H1 (cell line): Measurements from ENCODE around the gene MCAT. TPM values are rescaled to one million over a fixed set of nuclear protein-coding genes. Genes with fewer than 3 reads are reported as not detected.

Experiments used
- CTCF ChIA-PET: fragments of 300-600 bp; sonication (Branson Sonifier 250); formaldehyde crosslinking; loops from one replicate; lab custom pipeline; 2021; ENCODE audit not compliant: partially characterized antibody; lab: Charles Lee
- POLR2A ChIA-PET: fragments of 300-600 bp; sonication (Branson Sonifier 250); formaldehyde crosslinking; loops from one replicate; lab custom pipeline; 2021; ENCODE audit warnings: inconsistent platforms; ENCODE audit not compliant: partially characterized antibody; lab: Charles Lee
- DNase-seq, 2 experiments: peaks; one replicate each; pipeline versions ENCODE4 v3.0.0 to v3.0.0-alpha.2; 2010 to 2022; ENCODE audit warnings: low spot score in 2 of 2, low read depth in 1 of 2, mixed read lengths in 1 of 2
- FAIRE-seq: peaks from 2 replicates; lab custom pipeline; 2011; peaks lifted over from hg19 to GRCh38; lab: Jason Lieb, UNC
- H2AFZ ChIP-seq: 2 replicates; pipeline ENCODE4 v1.8.1; 2012; ENCODE audit warnings: low read length, inconsistent platforms
- H2AK5ac ChIP-seq: 2 replicates; pipeline ENCODE4 v1.6.1; 2013; ENCODE audit warnings: low read depth, low read length
- H2BK120ac ChIP-seq: replicated peaks from 2 replicates; pipeline ENCODE3; 2013; ENCODE audit warnings: low read depth, low read length, inconsistent platforms
- H2BK12ac ChIP-seq: 2 replicates; pipeline ENCODE4 v1.6.1; 2013; ENCODE audit warnings: low read depth, low read length
- H2BK15ac ChIP-seq: 2 replicates; pipeline ENCODE4 v1.6.1; 2013; ENCODE audit warnings: low read length
- H2BK20ac ChIP-seq: 2 replicates; pipeline ENCODE4 v1.6.1; 2013; ENCODE audit warnings: low read length
- H2BK5ac ChIP-seq: 2 replicates; pipeline ENCODE4 v1.6.1; 2013; ENCODE audit warnings: low read depth, low read length
- H3K14ac ChIP-seq: 2 replicates; pipeline ENCODE4 v1.6.1; 2013; ENCODE audit warnings: inconsistent platforms; ENCODE audit not compliant: insufficient read length
- H3K18ac ChIP-seq: 2 replicates; pipeline ENCODE4 v1.6.1; 2013; ENCODE audit warnings: low read length; ENCODE audit errors: extremely low read depth
- H3K23ac ChIP-seq: 2 replicates; pipeline ENCODE4 v1.6.1; 2013; ENCODE audit warnings: inconsistent platforms; ENCODE audit not compliant: insufficient read length
- H3K23me2 ChIP-seq: 2 replicates; pipeline ENCODE4 v1.6.1; 2013; ENCODE audit warnings: low read depth, low read length
- H3K27ac ChIP-seq: 2 replicates; pipeline ENCODE4 v1.6.1; 2011; ENCODE audit warnings: low read depth, low read length, inconsistent platforms
- H3K27me3 ChIP-seq, 4 experiments: replicated peaks in 1 of 4; 1 replicate in 1 of 4; 2 replicates in 3 of 4; pipeline versions ENCODE4 v1.6.1 to v1.8.1; 2011 to 2013; ENCODE audit warnings: low read length in 3 of 4, mild to moderate bottlenecking in 3 of 4, inconsistent platforms in 2 of 4, mixed read lengths in 2 of 4, moderate library complexity in 1 of 4; ENCODE audit not compliant: control insufficient read depth in 3 of 4, insufficient read depth in 3 of 4; ENCODE audit errors: extremely low read depth in 1 of 4
- H3K36me3 ChIP-seq, 4 experiments: 2 replicates each; pipeline versions ENCODE4 v1.6.1 to v1.8.1; 2011 to 2013; ENCODE audit warnings: mild to moderate bottlenecking in 4 of 4, low read length in 3 of 4, moderate library complexity in 2 of 4, control low read depth in 1 of 4, inconsistent platforms in 1 of 4; ENCODE audit not compliant: insufficient read depth in 4 of 4, control insufficient read depth in 2 of 4
- H3K4ac ChIP-seq: replicated peaks from 2 replicates; pipeline ENCODE3; 2013; ENCODE audit warnings: low read length, low read depth, mixed read lengths, inconsistent platforms; ENCODE audit not compliant: insufficient read length
- H3K4me1 ChIP-seq, 4 experiments: replicated peaks in 1 of 4; 1 replicate in 1 of 4; 2 replicates in 3 of 4; pipeline versions ENCODE4 v1.6.1 to v1.8.1; 2011 to 2013; ENCODE audit warnings: low read length in 3 of 4, inconsistent platforms in 2 of 4, mixed read lengths in 1 of 4; ENCODE audit not compliant: insufficient read depth in 4 of 4, control insufficient read depth in 3 of 4
- H3K4me2 ChIP-seq, 2 experiments: 2 replicates each; pipeline versions ENCODE4 v1.6.1 to v1.8.1; 2011 to 2013; ENCODE audit warnings: low read depth in 2 of 2, low read length in 2 of 2, control low read depth in 1 of 2, inconsistent platforms in 1 of 2, mild to moderate bottlenecking in 1 of 2; ENCODE audit not compliant: insufficient read depth in 1 of 2
- H3K4me3 ChIP-seq, 4 experiments: fragments of 200-600, 300-600 bp in 1 of 4; sonication (generic), shearing (Covaris generic), sonication (Bioruptor Twin) in 1 of 4; 2 replicates each; pipeline versions ENCODE4 v1.5.1 to v1.8.1; 2011 to 2016; ENCODE audit warnings: low read length in 4 of 4, low read depth in 3 of 4, control low read depth in 2 of 4, inconsistent platforms in 2 of 4, mild to moderate bottlenecking in 2 of 4, mixed read lengths in 1 of 4, moderate library complexity in 1 of 4; ENCODE audit not compliant: insufficient read depth in 2 of 4; ENCODE audit errors: extremely low read depth in 1 of 4
- H3K56ac ChIP-seq: replicated peaks from 2 replicates; pipeline ENCODE3; 2013; ENCODE audit warnings: low read depth, mild to moderate bottlenecking, mixed read lengths, low read length, inconsistent platforms; ENCODE audit not compliant: insufficient read length
- H3K79me1 ChIP-seq: 2 replicates; pipeline ENCODE4 v1.6.1; 2013; ENCODE audit warnings: low read depth, low read length, control low read depth
- H3K79me2 ChIP-seq, 2 experiments: 2 replicates each; pipeline versions ENCODE4 v1.6.1 to v1.8.1; 2012 to 2013; ENCODE audit warnings: low read length in 2 of 2, mild to moderate bottlenecking in 2 of 2, inconsistent platforms in 1 of 2; ENCODE audit not compliant: insufficient read depth in 2 of 2, control insufficient read depth in 1 of 2
- H3K9ac ChIP-seq, 4 experiments: replicated peaks in 1 of 4; 1 replicate in 1 of 4; 2 replicates in 3 of 4; pipeline versions ENCODE4 v1.6.1 to v1.8.1; 2011 to 2013; ENCODE audit warnings: low read depth in 3 of 4, low read length in 3 of 4, control low read depth in 2 of 4, mild to moderate bottlenecking in 2 of 4, moderate library complexity in 2 of 4, inconsistent platforms in 1 of 4; ENCODE audit errors: extremely low read depth in 1 of 4
- H3K9me3 ChIP-seq, 2 experiments: 2 replicates each; pipeline versions ENCODE4 v1.6.1 to v1.8.1; 2012 to 2013; ENCODE audit warnings: mild to moderate bottlenecking in 2 of 2, moderate library complexity in 2 of 2, control low read depth in 1 of 2, inconsistent platforms in 1 of 2, low read depth in 1 of 2, low read length in 1 of 2, mixed read lengths in 1 of 2; ENCODE audit not compliant: insufficient read depth in 2 of 2
- H4K20me1 ChIP-seq, 2 experiments: replicated peaks in 1 of 2; 2 replicates each; pipeline versions ENCODE3 to v1.8.1; 2011 to 2013; ENCODE audit warnings: inconsistent platforms in 2 of 2, low read length in 2 of 2, mild to moderate bottlenecking in 1 of 2; ENCODE audit not compliant: insufficient read depth in 2 of 2, control insufficient read depth in 1 of 2
- H4K5ac ChIP-seq: 2 replicates; pipeline ENCODE4 v1.6.1; 2013; ENCODE audit warnings: low read length, low read depth, mixed read lengths, inconsistent platforms; ENCODE audit not compliant: insufficient read length
- H4K8ac ChIP-seq: 2 replicates; pipeline ENCODE4 v1.8.0; 2013; ENCODE audit warnings: mild to moderate bottlenecking, moderate library complexity, low read length, inconsistent platforms; ENCODE audit not compliant: insufficient read depth; ENCODE audit errors: extremely low read depth
- H4K91ac ChIP-seq: replicated peaks from 2 replicates; pipeline ENCODE3; 2013; ENCODE audit warnings: low read length, mixed read lengths, inconsistent platforms; ENCODE audit not compliant: insufficient read length
- CEBPB ChIP-seq: IDR thresholded peaks from 2 replicates; pipeline ENCODE4 v1.6.1; 2012; ENCODE audit warnings: low read depth, low read length
- KDM1A ChIP-seq: fragments of 200-600, 300-600 bp; sonication (generic); IDR thresholded peaks from 2 replicates; pipeline ENCODE4 v1.7.1; 2016; ENCODE audit warnings: mild to moderate bottlenecking, low read length, borderline replicate concordance
- SAP30 ChIP-seq: fragments of 300-600 bp; sonication (generic); IDR thresholded peaks from 2 replicates; pipeline ENCODE4 v1.7.1; 2012; ENCODE audit warnings: low read length, moderate library complexity, mild to moderate bottlenecking, inconsistent platforms; ENCODE audit not compliant: insufficient read depth, insufficient replicate concordance
- TCF12 ChIP-seq: IDR thresholded peaks from 2 replicates; pipeline ENCODE4 v1.6.1; 2011; ENCODE audit warnings: low read depth, mild to moderate bottlenecking, low read length
- WGBS, 2 experiments: shearing (Covaris generic) in 1 of 2; methylation state at CpG; one replicate each; pipeline versions ENCODE4 v1.1.6 to v1.1.7; 2013 to 2015; ENCODE audit warnings: low lambda C conversion rate in 2 of 2, mixed read lengths in 2 of 2, inconsistent platforms in 1 of 2, low coverage in 1 of 2, missing lambda C conversion rate in 1 of 2; ENCODE audit not compliant: insufficient replicate concordance in 2 of 2, insufficient coverage in 1 of 2, insufficient read length in 1 of 2; ENCODE audit errors: extremely low coverage in 1 of 2, missing lambda C conversion rate in 1 of 2; 5-methylcytosine and 5-hydroxymethylcytosine counted together
- polyA plus RNA-seq, 7 experiments: library from polyadenylated mRNA; depleted of rRNA in 3 of 7; stranded (reverse) in 5 of 7; unstranded in 2 of 7; fragments of >200 nt in 5 of 7; fragments of 200-250 nt in 2 of 7; gene quantifications; 1 replicate in 5 of 7; 2 replicates in 1 of 7; 4 replicates in 1 of 7; pipeline versions ENCODE4 v1.2.1 to v1.2.3, GENCODE V29; 2011 to 2013; ENCODE audit warnings: missing spikeins in 2 of 7, mixed read lengths in 2 of 7
- total RNA-seq: library from RNA; stranded (reverse); fragmentation: NEBNext Ultra II Directional; extraction: Animal tissue kit (Norgen Biotek cat#: 25700); gene quantifications from 2 replicates; pipeline ENCODE4 v1.2.1, GENCODE V29; 2021
- TF ChIP-seq, protein P1 (sequence below): IDR thresholded peaks from 2 replicates; pipeline ENCODE4 v1.6.1; 2012; ENCODE audit warnings: inconsistent platforms

MCAT gene
- total and polyA plus RNA-seq, 2 of the 8 experiments (the other 6 are each of a cell fraction or from before 2014, with no cell fraction given) = 15.8 to 17.4 TPM

DNA sequence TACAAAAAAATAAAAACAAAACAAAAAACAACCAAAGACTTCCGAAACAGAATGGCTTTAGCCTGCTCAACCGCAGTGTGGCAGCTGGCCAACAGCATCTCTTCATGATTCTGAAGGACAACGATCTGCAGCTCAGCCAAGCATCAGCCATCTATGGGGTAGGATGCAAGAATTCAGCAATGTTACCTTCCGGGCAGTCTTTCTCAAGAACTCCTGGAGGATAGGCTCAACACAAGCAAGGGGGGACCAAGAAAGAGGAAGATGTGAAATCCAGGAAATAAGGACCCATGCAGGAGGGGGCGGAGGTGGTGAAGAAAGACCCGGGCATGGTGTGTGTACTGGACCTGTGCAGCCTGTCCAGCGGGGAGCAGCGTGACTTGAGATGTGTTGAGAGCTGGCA, 4.6 kb upstream of the MCAT start:
- H3K4ac ChIP-seq = no peak overlapping the region
- TF ChIP-seq TCF12 = no peak
- TF ChIP-seq, protein P1, sequence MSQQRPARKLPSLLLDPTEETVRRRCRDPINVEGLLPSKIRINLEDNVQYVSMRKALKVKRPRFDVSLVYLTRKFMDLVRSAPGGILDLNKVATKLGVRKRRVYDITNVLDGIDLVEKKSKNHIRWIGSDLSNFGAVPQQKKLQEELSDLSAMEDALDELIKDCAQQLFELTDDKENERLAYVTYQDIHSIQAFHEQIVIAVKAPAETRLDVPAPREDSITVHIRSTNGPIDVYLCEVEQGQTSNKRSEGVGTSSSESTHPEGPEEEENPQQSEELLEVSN = no peak
- TF ChIP-seq CEBPB = no peak
- no peak for TF ChIP-seq SAP30
- no peak for TF ChIP-seq KDM1A
- TF ChIP-seq, all 59 proteins: peak for 0
- no peak overlapping the region for H4K5ac ChIP-seq
- H2AK5ac ChIP-seq = no peak overlapping the region
- H2BK12ac ChIP-seq = no peak overlapping the region
- H3K56ac ChIP-seq = no peak overlapping the region
- H2BK120ac ChIP-seq = no peak overlapping the region
- H3K27me3 ChIP-seq = peaks cover 1 to 21% (median 14%) of the 10 kb centered on the region in 4 experiments
- H3K79me1 ChIP-seq = no peaks in the 10 kb centered on the region
- H3K9ac ChIP-seq = no peak overlapping the region
- no peak overlapping the region for H4K8ac ChIP-seq
- H3K27ac ChIP-seq = no peak overlapping the region
- H3K36me3 ChIP-seq = no peaks in the 10 kb centered on the region
- H3K23ac ChIP-seq = no peak overlapping the region
- CTCF ChIA-PET = interaction anchor here (1.1 to 1.2 kb wide), 3 partner anchors 12 to 84 kb away, joined by 3 read pairs; partner anchors contain the start of gene BIK
- no peak overlapping the region for H3K18ac ChIP-seq
- no peak overlapping the region for H2BK5ac ChIP-seq
- H4K91ac ChIP-seq = no peak overlapping the region
- FAIRE-seq (no peak), DNase-seq (no peak)
- no peak overlapping the region for H3K4me2 ChIP-seq
- H3K79me2 ChIP-seq = no peaks in the 10 kb centered on the region
- H3K4me1 ChIP-seq = peaks cover 0 to 12% (median 10%) of the 10 kb centered on the region in 4 experiments; a peak in 6 of 7 replicates
- no peaks in the 10 kb centered on the region for H4K20me1 ChIP-seq
- H2AFZ ChIP-seq = no peak overlapping the region
- H2BK20ac ChIP-seq = no peak overlapping the region
- H3K23me2 ChIP-seq = peaks cover 15% of the 10 kb centered on the region; the same call in 1 of the 2 replicates
- no peak overlapping the region for H3K14ac ChIP-seq
- H3K4me3 ChIP-seq = no peak overlapping the region
- POLR2A ChIA-PET = interaction anchor here (1.9 kb wide), 1 partner anchor 133 kb away, joined by 5 read pairs; the partner anchor contains the start of gene PACSIN2
- 91% methylated on average over 8 of the region's 8 CpGs; no CpG with 5 or more reads in 1 of the 2 experiments for WGBS, 2 experiments
- no peak overlapping the region for H2BK15ac ChIP-seq
- H3K9me3 ChIP-seq = no peaks in the 10 kb centered on the region
